ENCODE data around the gene SRBD1. TPM values are rescaled to one million over a fixed set of nuclear protein-coding genes. Genes with fewer than 3 reads are reported as not detected.

The SRBD1 gene
- total and polyA plus RNA-seq, 2 experiments from 2014 or later, result 27.4 to 46.3 TPM

- Mint-ChIP-seq H3K4me1 (peaks cover 10% of the 10 kb centered on the region), H3K9me3 (no peaks in the 10 kb centered on the region; the same call in 2 of the 3 replicates), H3K4me3 (no peak overlapping the region), H3K27ac (no peak overlapping the region), H3K36me3 (ENCODE audit: low read depth) (0 out of 3 replicates have a peak, but pooled peaks cover 2% of the 10 kb centered on the region), H3K27me3 (ENCODE audit: insufficient read depth, low read depth, poor library complexity) (peaks cover 46% of the 10 kb centered on the region)
- Histone ChIP-seq H2AFZ (no peak overlapping the region), H3K4me3 (no peak overlapping the region), H3K4me1 (ENCODE audit: insufficient read depth) (peaks cover 10% of the 10 kb centered on the region), H3K27me3 (ENCODE audit: insufficient read depth) (peaks cover 83% of the 10 kb centered on the region), H3K27ac (ENCODE audit: low read depth) (no peak overlapping the region), H3F3A (replicated peaks; ENCODE audit: low read depth) (0 out of 2 replicates have a peak, but pooled peaks cover 2% of the 10 kb centered on the region), H3K79me2 (replicated peaks; ENCODE audit: insufficient read depth) (no peaks in the 10 kb centered on the region), H3K9me2 (ENCODE audit: insufficient read depth) (no peaks in the 10 kb centered on the region), H4K20me1 (replicated peaks; ENCODE audit: insufficient read depth) (no peaks in the 10 kb centered on the region), H3K4me2 (no peak overlapping the region), H3K36me3 (ENCODE audit: insufficient read depth) (no peaks in the 10 kb centered on the region)
- TF ChIP-seq, protein P1, sequence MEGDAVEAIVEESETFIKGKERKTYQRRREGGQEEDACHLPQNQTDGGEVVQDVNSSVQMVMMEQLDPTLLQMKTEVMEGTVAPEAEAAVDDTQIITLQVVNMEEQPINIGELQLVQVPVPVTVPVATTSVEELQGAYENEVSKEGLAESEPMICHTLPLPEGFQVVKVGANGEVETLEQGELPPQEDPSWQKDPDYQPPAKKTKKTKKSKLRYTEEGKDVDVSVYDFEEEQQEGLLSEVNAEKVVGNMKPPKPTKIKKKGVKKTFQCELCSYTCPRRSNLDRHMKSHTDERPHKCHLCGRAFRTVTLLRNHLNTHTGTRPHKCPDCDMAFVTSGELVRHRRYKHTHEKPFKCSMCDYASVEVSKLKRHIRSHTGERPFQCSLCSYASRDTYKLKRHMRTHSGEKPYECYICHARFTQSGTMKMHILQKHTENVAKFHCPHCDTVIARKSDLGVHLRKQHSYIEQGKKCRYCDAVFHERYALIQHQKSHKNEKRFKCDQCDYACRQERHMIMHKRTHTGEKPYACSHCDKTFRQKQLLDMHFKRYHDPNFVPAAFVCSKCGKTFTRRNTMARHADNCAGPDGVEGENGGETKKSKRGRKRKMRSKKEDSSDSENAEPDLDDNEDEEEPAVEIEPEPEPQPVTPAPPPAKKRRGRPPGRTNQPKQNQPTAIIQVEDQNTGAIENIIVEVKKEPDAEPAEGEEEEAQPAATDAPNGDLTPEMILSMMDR (conservative IDR thresholded peaks at IDR 0.05; ENCODE audit: low read depth in 2 of 2), result no peak
- no peak for DNase-seq (ENCODE audit: low spot score)
- ATAC-seq, result no peak
Measured at GRCh38 chr2:45647356-45647755, 36.3 kb upstream of the SRBD1 start.

DNA sequence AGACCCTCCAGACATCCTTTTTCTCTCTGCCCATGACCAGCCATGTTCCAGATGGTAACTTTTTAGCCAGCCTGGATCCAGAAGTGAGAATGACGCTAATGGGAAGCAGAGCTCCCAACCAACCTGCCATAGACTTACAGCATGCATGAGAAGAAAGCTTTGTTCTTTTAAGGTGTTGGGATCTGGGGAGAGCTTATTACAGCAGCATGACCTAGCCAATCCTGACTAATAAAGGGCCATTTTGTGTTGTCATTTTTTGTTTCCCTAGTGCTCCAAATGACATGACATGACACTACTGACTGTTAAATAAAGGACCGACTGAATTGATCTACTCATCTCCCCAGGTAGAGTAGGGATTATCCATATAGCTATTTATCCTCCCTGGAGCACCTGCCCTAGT lies 35.2 kb upstream of the SRBD1 start:
- TF ChIP-seq EZH2phosphoT487 (IDR thresholded peaks at IDR 0.05; ENCODE audit: unreplicated experiment), result no peak
- no peak for TF ChIP-seq CREB1 (CRISPR knock-in tag; IDR thresholded peaks at IDR 0.05; ENCODE audit: low read depth)
- no peak for TF ChIP-seq JUNB (IDR thresholded peaks at IDR 0.05; ENCODE audit: unreplicated experiment)
- TF ChIP-seq, protein P2, sequence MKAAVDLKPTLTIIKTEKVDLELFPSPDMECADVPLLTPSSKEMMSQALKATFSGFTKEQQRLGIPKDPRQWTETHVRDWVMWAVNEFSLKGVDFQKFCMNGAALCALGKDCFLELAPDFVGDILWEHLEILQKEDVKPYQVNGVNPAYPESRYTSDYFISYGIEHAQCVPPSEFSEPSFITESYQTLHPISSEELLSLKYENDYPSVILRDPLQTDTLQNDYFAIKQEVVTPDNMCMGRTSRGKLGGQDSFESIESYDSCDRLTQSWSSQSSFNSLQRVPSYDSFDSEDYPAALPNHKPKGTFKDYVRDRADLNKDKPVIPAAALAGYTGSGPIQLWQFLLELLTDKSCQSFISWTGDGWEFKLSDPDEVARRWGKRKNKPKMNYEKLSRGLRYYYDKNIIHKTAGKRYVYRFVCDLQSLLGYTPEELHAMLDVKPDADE (IDR thresholded peaks at IDR 0.05), result no peak
- TF ChIP-seq, protein P3, sequence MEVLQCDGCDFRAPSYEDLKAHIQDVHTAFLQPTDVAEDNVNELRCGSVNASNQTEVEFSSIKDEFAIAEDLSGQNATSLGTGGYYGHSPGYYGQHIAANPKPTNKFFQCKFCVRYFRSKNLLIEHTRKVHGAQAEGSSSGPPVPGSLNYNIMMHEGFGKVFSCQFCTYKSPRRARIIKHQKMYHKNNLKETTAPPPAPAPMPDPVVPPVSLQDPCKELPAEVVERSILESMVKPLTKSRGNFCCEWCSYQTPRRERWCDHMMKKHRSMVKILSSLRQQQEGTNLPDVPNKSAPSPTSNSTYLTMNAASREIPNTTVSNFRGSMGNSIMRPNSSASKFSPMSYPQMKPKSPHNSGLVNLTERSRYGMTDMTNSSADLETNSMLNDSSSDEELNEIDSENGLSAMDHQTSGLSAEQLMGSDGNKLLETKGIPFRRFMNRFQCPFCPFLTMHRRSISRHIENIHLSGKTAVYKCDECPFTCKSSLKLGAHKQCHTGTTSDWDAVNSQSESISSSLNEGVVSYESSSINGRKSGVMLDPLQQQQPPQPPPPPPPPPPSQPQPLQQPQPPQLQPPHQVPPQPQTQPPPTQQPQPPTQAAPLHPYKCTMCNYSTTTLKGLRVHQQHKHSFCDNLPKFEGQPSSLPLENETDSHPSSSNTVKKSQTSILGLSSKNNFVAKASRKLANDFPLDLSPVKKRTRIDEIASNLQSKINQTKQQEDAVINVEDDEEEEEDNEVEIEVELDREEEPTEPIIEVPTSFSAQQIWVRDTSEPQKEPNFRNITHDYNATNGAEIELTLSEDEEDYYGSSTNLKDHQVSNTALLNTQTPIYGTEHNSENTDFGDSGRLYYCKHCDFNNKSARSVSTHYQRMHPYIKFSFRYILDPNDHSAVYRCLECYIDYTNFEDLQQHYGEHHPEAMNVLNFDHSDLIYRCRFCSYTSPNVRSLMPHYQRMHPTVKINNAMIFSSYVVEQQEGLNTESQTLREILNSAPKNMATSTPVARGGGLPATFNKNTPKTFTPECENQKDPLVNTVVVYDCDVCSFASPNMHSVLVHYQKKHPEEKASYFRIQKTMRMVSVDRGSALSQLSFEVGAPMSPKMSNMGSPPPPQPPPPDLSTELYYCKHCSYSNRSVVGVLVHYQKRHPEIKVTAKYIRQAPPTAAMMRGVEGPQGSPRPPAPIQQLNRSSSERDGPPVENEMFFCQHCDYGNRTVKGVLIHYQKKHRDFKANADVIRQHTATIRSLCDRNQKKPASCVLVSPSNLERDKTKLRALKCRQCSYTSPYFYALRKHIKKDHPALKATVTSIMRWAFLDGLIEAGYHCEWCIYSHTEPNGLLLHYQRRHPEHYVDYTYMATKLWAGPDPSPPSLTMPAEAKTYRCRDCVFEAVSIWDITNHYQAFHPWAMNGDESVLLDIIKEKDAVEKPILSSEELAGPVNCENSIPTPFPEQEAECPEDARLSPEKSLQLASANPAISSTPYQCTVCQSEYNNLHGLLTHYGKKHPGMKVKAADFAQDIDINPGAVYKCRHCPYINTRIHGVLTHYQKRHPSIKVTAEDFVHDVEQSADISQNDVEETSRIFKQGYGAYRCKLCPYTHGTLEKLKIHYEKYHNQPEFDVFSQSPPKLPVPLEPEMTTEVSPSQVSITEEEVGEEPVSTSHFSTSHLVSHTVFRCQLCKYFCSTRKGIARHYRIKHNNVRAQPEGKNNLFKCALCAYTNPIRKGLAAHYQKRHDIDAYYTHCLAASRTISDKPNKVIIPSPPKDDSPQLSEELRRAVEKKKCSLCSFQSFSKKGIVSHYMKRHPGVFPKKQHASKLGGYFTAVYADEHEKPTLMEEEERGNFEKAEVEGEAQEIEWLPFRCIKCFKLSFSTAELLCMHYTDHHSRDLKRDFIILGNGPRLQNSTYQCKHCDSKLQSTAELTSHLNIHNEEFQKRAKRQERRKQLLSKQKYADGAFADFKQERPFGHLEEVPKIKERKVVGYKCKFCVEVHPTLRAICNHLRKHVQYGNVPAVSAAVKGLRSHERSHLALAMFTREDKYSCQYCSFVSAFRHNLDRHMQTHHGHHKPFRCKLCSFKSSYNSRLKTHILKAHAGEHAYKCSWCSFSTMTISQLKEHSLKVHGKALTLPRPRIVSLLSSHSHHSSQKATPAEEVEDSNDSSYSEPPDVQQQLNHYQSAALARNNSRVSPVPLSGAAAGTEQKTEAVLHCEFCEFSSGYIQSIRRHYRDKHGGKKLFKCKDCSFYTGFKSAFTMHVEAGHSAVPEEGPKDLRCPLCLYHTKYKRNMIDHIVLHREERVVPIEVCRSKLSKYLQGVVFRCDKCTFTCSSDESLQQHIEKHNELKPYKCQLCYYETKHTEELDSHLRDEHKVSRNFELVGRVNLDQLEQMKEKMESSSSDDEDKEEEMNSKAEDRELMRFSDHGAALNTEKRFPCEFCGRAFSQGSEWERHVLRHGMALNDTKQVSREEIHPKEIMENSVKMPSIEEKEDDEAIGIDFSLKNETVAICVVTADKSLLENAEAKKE (CRISPR knock-in tag; IDR thresholded peaks at IDR 0.05), result no peak
- no peak for TF ChIP-seq STAT1 (IDR thresholded peaks at IDR 0.05; ENCODE audit: unreplicated experiment)
- TF ChIP-seq ZNF331 (CRISPR knock-in tag; IDR thresholded peaks at IDR 0.05; ENCODE audit: low read depth), result no peak
- no peak for TF ChIP-seq POLR2AphosphoS5 (IDR thresholded peaks at IDR 0.05; ENCODE audit: low read depth)
- peaks cover 45% of the 10 kb centered on the region for H3K27me3 Mint-ChIP-seq (ENCODE audit: insufficient read depth, low read depth, poor library complexity)
- H3K9me2 ChIP-seq (ENCODE audit: insufficient read depth), result no peaks in the 10 kb centered on the region
- H3K36me3 ChIP-seq (ENCODE audit: insufficient read depth), result no peaks in the 10 kb centered on the region
- no peak overlapping the region for H3K4me2 ChIP-seq
- ATAC-seq (no peak), DNase-seq (ENCODE audit: low spot score) (no peak)
- H3K79me2 ChIP-seq (replicated peaks; ENCODE audit: insufficient read depth), result no peaks in the 10 kb centered on the region
- peaks cover 6% of the 10 kb centered on the region for H3K4me1 Mint-ChIP-seq
- H3K27ac ChIP-seq (ENCODE audit: low read depth), result no peak overlapping the region
- H3K4me1 ChIP-seq (ENCODE audit: insufficient read depth), result peaks cover 10% of the 10 kb centered on the region
- no peaks in the 10 kb centered on the region; the same call in 2 of the 3 replicates for H3K9me3 Mint-ChIP-seq
- H3F3A ChIP-seq (replicated peaks; ENCODE audit: low read depth), result 0 out of 2 replicates have a peak, but pooled peaks cover 2% of the 10 kb centered on the region
- no peaks in the 10 kb centered on the region for H4K20me1 ChIP-seq (replicated peaks; ENCODE audit: insufficient read depth)
- no peak overlapping the region for H3K4me3 ChIP-seq
- H3K27ac Mint-ChIP-seq, result no peak overlapping the region
- H3K4me3 Mint-ChIP-seq, result no peak overlapping the region
- H2AFZ ChIP-seq, result no peak overlapping the region
- peaks cover 2% of the 10 kb centered on the region; the same call in 1 of the 3 replicates for H3K36me3 Mint-ChIP-seq (ENCODE audit: low read depth)
- H3K27me3 ChIP-seq (ENCODE audit: insufficient read depth), result peaks cover 77% of the 10 kb centered on the region
